Spleen (tissue), 7 donors: ENCODE measurements around the gene MYH1.

ENCODE experiments used
- CTCF ChIP-seq, 11 experiments: fragments of 200-600 bp in 7 of 11; fragments of 450-650 bp in 4 of 11; sonication (generic) in 4 of 11; IDR thresholded peaks in 8 of 11; conservative IDR thresholded peaks in 3 of 11; 1 replicate in 7 of 11; 2 replicates in 4 of 11; pipeline versions ENCODE4 v1.4.0 to v1.8.0; 2016 to 2021; ENCODE audit warnings: antibody characterized with exemption in 11 of 11, inconsistent platforms in 4 of 11, mild to moderate bottlenecking in 1 of 11
- POLR2A ChIP-seq, 3 donors: fragments of 450-650 bp; IDR thresholded peaks; one replicate each; pipeline ENCODE4 v1.5.1; 2017; ENCODE audit warnings: antibody characterized with exemption in 3 of 3, mild to moderate bottlenecking in 1 of 3
- donor health status: DM: no; HTN: no; CAD: no; lungs with moderate emphysema.
- donor health status: DM: no; HTN: no; CAD: no.
- donor health status: DM: no; HTN: no; CAD: no.

DNA sequence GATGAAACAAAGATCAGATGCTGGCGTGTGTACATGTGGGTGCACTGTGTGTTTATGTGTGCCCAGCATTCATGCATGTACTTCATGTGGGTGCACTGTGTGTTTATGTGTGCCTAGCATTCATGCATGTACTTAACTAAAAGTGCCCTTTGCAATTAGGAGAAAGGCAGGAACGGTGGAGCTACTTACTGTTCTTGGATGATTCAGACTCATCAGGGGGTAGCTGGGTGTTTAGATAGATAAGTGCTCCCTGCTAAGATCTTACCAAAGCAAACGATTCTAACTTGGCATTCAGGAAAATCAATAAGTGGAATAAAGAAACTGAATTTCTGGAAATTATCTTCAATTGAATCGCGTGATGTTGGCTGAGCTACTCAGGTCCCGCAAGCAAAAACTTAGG lies 39.7 kb upstream of the MYH1 start:
- TF ChIP-seq POLR2A (IDR thresholded peaks at IDR 0.05) (no peak), CTCF (IDR thresholded peaks at IDR 0.05 in 8 of 11, conservative IDR thresholded peaks at IDR 0.05 in 3 of 11) (no peak)
